ENCODE results near the gene SSC5D.
"Not testable (repeated sequence)": the region's sequence is repeated elsewhere in the genome, so short reads cannot be mapped to it uniquely, and the experiment has no call there.

SSC5D gene

GRCh38 chr19:55487924-55488687 is at the start of gene SSC5D:
Gene SSC5D (plus strand): TSS chr19:55488436. CDS start chr19:55488590, 154 bp downstream.
- no peak for DNase-seq

- no peak for DNase-seq
Observed at GRCh38 chr19:55439052-55439451, 49.2 kb upstream of the SSC5D start.

GRCh38 chr19:55440411-55441105 is 47.7 kb upstream of the SSC5D start:
- DNase-seq: no peak

GRCh38 chr19:55441319-55441691 is 46.9 kb upstream of the SSC5D start:
- DNase-seq: no peak

- DNase-seq: no peak
Observed at GRCh38 chr19:55441692-55442321, 46.4 kb upstream of the SSC5D start.

GRCh38 chr19:55442372-55442961 is 45.8 kb upstream of the SSC5D start:
- DNase-seq: no peak

GRCh38 chr19:55443045-55443823 is 45.0 kb upstream of the SSC5D start, which contains the start of gene SHISA7:
Gene SHISA7 (minus strand): TSS chr19:55443300. CDS start chr19:55442863, 437 bp downstream.
- no peak for DNase-seq

GRCh38 chr19:55443824-55444480 is 44.3 kb upstream of the SSC5D start:
- no peak for DNase-seq

GRCh38 chr19:55444646-55445045 is 43.6 kb upstream of the SSC5D start:
- DNase-seq: no peak

- DNase-seq: no peak
Observed at GRCh38 chr19:55446060-55446459, 42.2 kb upstream of the SSC5D start.

- no peak for DNase-seq
Observed at GRCh38 chr19:55447421-55448174, 40.6 kb upstream of the SSC5D start.

GRCh38 chr19:55448175-55448490 is 40.1 kb upstream of the SSC5D start:
- not testable (repeated sequence) for DNase-seq

GRCh38 chr19:55449469-55449868 is 38.8 kb upstream of the SSC5D start:
- DNase-seq: no peak

GRCh38 chr19:55451163-55451964 is 36.9 kb upstream of the SSC5D start:
- no peak for DNase-seq

GRCh38 chr19:55451965-55452748 is 36.1 kb upstream of the SSC5D start:
- DNase-seq: no peak

GRCh38 chr19:55452749-55453346 is 35.4 kb upstream of the SSC5D start:
- peak; percentile 77 for DNase-seq

GRCh38 chr19:55453511-55454260 is 34.5 kb upstream of the SSC5D start:
- DNase-seq: no peak

- DNase-seq: no peak
Observed at GRCh38 chr19:55454787-55455243, 33.4 kb upstream of the SSC5D start.
